Measurements from ENCODE around the gene SH3RF3.
"Not testable (repeated sequence)": the region's sequence is repeated elsewhere in the genome, so short reads cannot be mapped to it uniquely, and the experiment has no call there.

The SH3RF3 gene

DNA sequence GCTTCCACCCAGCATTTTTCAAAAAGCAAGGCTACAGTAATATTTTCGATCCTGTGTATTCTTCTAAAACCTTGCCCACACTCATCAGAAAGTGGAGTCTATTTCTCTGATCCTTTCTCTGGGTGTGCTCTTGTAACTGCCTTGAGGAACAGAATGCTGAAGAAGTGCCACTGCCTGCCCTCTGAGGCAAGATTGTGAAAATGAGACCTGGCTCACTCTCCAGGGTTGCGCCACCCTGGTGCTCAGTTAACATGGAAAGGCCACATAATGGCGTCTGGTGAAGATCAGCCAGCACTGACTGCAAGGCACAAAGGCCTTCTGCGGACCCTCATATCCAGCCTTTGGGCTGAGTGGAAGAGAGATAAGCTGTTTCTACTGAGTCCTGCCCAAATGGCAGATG lies 11.2 kb upstream of the SH3RF3 start:
- TF ChIP-seq, protein P1, sequence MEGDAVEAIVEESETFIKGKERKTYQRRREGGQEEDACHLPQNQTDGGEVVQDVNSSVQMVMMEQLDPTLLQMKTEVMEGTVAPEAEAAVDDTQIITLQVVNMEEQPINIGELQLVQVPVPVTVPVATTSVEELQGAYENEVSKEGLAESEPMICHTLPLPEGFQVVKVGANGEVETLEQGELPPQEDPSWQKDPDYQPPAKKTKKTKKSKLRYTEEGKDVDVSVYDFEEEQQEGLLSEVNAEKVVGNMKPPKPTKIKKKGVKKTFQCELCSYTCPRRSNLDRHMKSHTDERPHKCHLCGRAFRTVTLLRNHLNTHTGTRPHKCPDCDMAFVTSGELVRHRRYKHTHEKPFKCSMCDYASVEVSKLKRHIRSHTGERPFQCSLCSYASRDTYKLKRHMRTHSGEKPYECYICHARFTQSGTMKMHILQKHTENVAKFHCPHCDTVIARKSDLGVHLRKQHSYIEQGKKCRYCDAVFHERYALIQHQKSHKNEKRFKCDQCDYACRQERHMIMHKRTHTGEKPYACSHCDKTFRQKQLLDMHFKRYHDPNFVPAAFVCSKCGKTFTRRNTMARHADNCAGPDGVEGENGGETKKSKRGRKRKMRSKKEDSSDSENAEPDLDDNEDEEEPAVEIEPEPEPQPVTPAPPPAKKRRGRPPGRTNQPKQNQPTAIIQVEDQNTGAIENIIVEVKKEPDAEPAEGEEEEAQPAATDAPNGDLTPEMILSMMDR (IDR thresholded peaks at IDR 0.05) = no peak
- no peak for DNase-seq (ENCODE audit: low spot score)
- H3K4me3 ChIP-seq = no peak overlapping the region
- H3K27ac ChIP-seq = no peak overlapping the region

DNA sequence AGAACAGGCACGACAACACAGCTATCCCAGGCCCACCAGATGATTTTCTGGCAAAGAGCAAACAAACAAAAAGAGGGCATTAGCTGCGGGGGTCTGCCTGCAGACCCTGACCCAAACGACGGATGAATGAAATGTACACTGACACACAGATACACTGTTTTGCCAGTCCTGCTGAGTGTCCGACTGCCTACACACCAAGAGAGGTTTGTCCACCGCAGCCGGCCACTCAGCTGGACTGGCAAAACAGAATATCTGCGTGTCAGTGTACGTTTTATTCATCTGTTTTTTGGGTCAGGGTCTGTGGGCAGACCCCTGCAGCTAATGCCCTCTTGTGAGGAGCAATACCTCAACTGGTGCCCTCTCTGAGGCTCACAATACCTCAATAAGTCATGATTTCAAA lies 10.7 kb upstream of the SH3RF3 start:
- TF ChIP-seq, protein P1 (IDR thresholded peaks at IDR 0.05) = no peak
- Histone ChIP-seq H3K4me3 (no peak overlapping the region), H3K27ac (no peak overlapping the region)
- no peak for DNase-seq (ENCODE audit: low spot score)

DNA sequence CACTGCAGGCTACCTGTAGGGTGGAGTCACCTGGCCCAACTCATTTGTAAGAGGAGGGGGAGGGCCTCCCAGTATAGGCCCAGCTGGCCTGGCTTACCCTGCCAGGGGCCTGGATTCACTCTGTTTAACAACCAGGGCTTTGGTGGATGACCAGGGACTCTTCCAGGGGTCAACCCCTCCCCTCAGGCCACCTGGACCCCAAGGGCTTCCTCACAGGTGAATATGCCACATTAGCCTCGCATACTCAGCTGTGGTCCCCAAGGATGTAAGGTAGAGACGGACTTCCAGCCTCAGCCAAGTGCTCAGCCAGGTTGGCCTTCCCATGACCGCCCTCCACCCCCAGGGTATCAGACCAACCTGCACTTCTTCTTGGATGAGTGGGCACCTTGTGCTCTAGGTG lies 8.8 kb upstream of the SH3RF3 start:
- TF ChIP-seq, protein P1 (IDR thresholded peaks at IDR 0.05) = no peak
- Histone ChIP-seq H3K4me3 (no peak overlapping the region), H3K27ac (no peak overlapping the region)
- no peak for DNase-seq (ENCODE audit: low spot score)

DNA sequence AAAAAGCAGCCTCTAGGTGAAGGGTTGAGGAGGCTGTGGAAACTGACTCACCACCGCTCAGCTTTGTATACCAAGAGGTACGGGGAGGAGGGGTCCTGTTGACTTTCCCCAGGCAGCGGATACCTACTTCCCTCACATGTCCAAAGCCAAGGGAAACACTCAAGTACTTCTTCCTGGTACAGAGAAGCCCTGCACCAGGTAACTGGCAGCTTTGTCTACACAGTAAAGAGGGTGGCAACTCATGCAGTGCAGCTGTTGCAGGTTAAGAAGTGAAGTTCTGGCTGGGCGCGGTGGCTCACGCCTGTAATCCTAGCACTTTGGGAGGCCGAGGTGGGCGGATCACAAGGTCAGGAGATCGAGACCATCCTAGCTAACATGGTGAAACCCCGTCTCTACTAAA lies 8.3 kb upstream of the SH3RF3 start:
- H3K27ac ChIP-seq; DNase-seq (ENCODE audit: low spot score); H3K4me3 ChIP-seq: not testable (repeated sequence)

DNA sequence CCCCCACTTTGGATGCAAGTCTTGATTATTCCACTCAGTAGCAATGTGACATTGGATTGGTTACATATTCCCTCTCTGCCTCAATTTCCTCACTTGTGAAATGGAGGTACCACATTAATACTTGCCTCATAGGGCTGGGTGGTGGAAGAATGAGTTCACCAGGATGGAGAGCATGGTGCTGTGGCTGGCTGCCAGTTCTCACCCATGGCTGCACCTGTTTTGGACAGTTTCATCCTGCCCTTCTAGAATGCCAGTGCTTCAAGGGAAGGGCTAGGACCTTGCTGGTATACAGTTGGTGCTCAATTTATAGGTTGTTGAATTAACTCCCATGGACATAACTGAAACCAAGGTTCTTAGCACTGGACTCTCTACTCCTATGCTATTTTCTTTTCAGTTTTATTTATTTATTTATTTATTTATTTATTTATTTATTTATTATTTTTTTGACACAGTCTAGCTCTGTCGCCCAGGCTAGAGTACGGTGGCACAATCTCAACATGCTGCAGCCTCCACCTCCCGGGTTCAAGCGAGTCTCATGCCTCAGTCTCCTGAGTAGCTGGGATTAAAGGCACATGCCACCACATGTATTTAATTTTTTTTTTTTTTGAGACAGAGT lies 5.3 kb upstream of the SH3RF3 start:
- TF ChIP-seq, protein P1 (IDR thresholded peaks at IDR 0.05) = no peak
- no peak overlapping the region for H3K27ac ChIP-seq
- no peak overlapping the region for H3K4me3 ChIP-seq
- no peak for DNase-seq (ENCODE audit: low spot score)

DNA sequence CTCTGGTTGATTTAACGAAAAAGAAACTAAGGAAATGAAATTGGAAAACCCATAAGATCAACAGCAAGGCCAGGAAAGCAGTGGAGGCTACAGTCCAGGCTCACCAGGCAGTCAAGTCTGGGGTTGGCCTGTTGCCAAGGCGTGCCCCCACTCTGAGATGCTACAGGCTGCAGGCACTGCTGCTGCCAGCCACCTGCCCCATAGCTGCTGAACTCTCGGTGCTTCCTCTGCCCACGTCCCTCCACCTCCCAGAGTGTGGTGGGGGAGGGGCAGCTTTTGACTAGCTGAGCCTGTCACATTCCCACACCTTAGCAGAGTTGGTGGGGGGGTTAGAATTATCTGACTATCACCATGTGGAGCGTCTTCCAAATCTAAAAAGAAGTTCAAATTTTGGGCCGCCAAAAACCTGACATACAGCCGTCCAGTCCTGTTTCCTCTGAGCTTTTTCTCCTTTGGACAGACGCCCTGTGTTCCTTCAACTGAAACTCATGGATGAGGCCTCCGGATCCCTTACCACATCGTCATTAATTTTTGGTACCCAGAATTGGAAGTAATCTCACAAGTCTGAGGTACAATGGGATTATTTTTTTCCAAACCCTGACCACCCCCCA lies 3.9 kb upstream of the SH3RF3 start:
- DNase-seq (ENCODE audit: low spot score) = no peak

DNA sequence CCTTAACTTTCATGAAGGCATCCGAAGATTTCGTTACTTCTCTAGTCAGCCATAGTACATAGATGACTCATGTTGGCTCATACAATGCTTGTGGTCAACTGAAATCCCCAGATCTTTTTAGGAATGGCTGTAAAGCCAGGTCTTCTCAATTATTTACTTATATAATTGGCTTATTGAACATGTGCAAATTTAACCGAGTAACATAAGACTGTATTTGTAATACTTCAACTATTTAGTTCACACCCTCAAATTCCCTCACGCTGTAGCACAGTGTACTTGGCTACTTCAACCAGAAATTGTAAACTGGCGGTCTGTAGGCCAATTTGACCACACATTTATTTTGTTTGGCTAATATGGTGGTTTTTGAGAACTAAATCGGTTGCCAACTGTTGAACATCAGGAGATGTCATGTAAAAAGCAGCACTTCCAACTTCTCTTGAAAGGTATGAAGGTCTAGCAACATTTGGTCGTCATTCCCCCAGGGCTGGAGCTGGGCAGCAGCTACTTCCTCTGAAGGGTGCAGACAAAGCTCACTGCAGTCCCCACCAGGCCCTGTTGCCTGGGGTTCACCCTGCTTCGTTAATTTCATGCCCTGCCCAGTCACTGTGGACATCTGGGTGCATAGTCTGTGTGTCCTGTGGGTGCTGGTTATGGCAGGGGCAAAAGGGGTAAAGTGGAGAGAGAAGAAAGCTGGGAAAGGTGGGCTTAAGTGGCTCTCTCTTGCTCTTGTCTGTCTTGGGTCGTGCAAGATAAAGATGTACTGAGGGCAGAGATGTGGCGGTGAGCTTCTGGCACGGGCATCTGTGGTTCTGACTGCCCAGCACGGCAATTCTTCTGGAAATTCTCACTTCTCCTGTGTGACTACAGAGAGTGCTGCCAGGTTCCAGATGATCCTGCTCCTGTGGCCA lies 3.2 kb upstream of the SH3RF3 start:
- TF ChIP-seq, protein P1 (IDR thresholded peaks at IDR 0.05) = no peak
- Histone ChIP-seq H3K27ac (no peak overlapping the region), H3K4me3 (no peak overlapping the region)
- no peak for DNase-seq (ENCODE audit: low spot score)

More for the DNA sequence above, 3.9 kb upstream of the SH3RF3 start:
- no peak overlapping the region for H3K4me3 ChIP-seq
- TF ChIP-seq, protein P1 (IDR thresholded peaks at IDR 0.05) = no peak
- no peak overlapping the region for H3K27ac ChIP-seq
